ENCODE measurements around the gene ATXN7L3. TPM values are rescaled to one million over a fixed set of nuclear protein-coding genes. Genes with fewer than 3 reads are reported as not detected.
"Not testable (repeated sequence)": the region's sequence is repeated elsewhere in the genome, so short reads cannot be mapped to it uniquely, and the experiment has no call there.

ATXN7L3 gene
- total RNA-seq, 4 donors from 2014 or later = 4.6 to 98.4 (median 36.2) TPM

DNA sequence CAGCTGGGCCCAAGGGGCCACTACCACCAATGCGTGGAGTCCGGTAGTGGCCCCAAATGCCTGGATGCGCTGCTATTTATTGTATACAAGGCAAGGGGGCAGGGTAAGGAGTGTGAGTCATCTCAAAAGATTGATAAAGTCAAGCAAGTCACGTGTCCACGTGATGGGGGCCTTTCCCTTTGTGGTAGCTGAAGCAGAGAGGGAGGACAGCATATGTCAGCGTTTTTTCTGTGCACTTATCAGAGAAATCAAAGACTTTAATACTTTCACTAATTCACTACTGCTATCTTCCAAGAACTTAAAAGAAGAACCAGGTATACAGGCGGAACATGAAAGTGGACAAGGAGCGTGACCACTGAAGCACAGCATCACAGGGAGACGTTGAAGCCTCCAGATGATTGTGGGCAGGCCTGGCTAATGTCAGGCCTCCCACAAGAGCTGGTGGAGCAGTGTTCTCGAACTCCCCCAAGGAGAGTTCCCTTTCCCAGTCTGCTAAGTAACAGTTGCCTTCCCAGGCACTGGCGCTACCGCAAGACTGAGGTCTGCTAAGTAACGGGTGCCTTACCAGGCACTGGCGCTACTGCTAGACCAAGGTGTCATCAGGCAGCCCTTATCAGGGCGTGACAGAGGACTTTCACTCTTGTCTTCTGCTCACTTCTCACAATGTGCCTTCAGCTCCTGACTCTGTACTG is 40.0 kb downstream of the ATXN7L3 start:
- no peak for TF ChIP-seq POLR2A (IDR thresholded peaks at IDR 0.05)
- TF ChIP-seq, protein P1, sequence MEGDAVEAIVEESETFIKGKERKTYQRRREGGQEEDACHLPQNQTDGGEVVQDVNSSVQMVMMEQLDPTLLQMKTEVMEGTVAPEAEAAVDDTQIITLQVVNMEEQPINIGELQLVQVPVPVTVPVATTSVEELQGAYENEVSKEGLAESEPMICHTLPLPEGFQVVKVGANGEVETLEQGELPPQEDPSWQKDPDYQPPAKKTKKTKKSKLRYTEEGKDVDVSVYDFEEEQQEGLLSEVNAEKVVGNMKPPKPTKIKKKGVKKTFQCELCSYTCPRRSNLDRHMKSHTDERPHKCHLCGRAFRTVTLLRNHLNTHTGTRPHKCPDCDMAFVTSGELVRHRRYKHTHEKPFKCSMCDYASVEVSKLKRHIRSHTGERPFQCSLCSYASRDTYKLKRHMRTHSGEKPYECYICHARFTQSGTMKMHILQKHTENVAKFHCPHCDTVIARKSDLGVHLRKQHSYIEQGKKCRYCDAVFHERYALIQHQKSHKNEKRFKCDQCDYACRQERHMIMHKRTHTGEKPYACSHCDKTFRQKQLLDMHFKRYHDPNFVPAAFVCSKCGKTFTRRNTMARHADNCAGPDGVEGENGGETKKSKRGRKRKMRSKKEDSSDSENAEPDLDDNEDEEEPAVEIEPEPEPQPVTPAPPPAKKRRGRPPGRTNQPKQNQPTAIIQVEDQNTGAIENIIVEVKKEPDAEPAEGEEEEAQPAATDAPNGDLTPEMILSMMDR (IDR thresholded peaks at IDR 0.05) = no peak
- Histone ChIP-seq H3K4me1 (no peaks in the 10 kb centered on the region), H3K27me3 (no peaks in the 10 kb centered on the region), H3K9me3 (no peaks in the 10 kb centered on the region), H3K27ac (peak overlapping the region; percentile 36 to 69), H3K36me3 (no peaks in the 10 kb centered on the region), H3K4me3 (no peak overlapping the region)
- DNase-seq = peak in 1 of 2 donors; percentile 52
- intact Hi-C loops (cut with DNase I; ENCODE audit: low total_unique reads) = loop anchor here (10.0 kb wide), 1 partner anchor 365 kb away; no protein-coding TSS in a partner anchor

DNA sequence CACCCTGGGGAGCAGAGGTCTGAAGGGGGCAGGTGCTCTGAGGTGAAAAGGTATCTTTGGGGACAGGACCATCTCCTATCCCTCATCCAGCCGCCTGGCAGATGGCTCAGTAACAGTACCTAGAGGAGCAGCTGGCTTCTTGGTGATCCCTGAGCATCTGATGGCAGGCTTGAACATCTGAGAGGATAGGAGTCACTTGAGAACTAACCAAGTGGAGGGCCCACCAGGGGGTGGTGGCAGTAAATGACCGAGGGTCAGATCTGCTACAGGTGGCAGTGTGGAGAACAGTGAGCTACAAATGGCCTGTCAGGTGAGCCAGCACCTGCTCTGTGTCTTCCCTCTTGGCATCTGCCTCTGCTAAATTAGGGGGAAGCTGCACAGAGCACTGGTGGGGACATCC is 44.2 kb downstream of the ATXN7L3 start:
- H3K27ac ChIP-seq = no peak overlapping the region
- intact Hi-C loops (cut with DNase I; ENCODE audit: low total_unique reads) = loop anchor here (10.0 kb wide), 1 partner anchor 361 kb away; no protein-coding TSS in a partner anchor
- no peak for DNase-seq
- no peaks in the 10 kb centered on the region for H3K36me3 ChIP-seq
- TF ChIP-seq, protein P1 (IDR thresholded peaks at IDR 0.05) = no peak
- TF ChIP-seq POLR2A (IDR thresholded peaks at IDR 0.05) = no peak
- no peaks in the 10 kb centered on the region for H3K27me3 ChIP-seq
- no peaks in the 10 kb centered on the region for H3K4me1 ChIP-seq
- H3K9me3 ChIP-seq = no peaks in the 10 kb centered on the region
- no peak overlapping the region for H3K4me3 ChIP-seq

DNA sequence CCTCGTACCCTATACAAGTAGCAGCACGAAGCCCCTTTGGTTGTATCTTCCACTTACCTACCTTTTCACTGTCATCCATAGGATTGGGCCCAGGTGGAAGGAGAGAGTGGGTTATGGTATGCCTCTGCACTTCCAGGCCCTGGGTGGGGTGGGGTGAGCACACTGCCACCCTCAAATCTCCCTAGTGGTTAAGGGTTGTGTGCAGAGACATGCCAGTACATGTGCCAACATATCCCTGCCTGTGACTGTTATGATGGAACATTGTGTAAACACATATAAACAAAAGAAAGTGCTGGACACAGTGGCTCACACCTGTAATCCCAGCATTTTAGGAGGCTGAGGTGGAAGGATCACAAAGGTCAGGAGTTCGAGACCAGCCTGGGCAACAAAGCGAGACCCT is 46.8 kb downstream of the ATXN7L3 start:
- DNase-seq = no peak
- no peaks in the 10 kb centered on the region for H3K36me3 ChIP-seq
- TF ChIP-seq, protein P1 (IDR thresholded peaks at IDR 0.05) = no peak
- no peak for TF ChIP-seq POLR2A (IDR thresholded peaks at IDR 0.05)
- intact Hi-C loops (cut with DNase I; ENCODE audit: low total_unique reads) = loop anchor here (10.0 kb wide), 1 partner anchor 358 kb away; no protein-coding TSS in a partner anchor
- no peaks in the 10 kb centered on the region for H3K4me1 ChIP-seq
- H3K9me3 ChIP-seq = no peaks in the 10 kb centered on the region
- no peak overlapping the region for H3K4me3 ChIP-seq
- H3K27ac ChIP-seq = no peak overlapping the region
- H3K27me3 ChIP-seq = no peaks in the 10 kb centered on the region

DNA sequence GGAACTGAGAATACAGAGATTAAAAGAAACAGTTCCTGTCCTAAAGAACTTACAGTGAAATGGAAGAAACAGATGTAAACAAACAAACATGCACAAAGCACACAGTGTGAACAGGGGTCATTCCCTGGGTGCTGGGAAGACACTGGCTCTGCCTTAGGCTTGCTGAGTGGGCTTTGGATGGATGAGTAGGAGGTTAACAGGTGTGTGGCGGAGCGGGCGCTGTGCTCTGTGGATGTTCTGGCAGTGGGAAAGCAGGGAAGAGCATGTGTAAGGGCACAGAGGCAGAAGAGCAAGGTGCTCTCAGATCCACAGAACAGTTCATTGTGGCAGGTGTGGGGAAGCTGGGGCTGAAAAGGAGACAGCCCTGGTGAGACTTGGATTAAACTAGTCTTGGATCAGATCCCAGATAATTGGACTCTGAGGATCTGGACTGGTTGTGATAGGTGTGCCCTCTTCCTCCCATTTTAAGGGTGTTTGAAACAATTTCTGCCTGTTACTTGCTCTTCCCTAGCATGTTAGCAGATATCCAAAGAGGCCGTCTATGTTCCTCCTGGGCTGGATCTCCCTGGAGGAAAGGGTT is 49.8 kb downstream of the ATXN7L3 start:
- no peak overlapping the region for H3K4me3 ChIP-seq
- DNase-seq = no peak
- no peak for TF ChIP-seq POLR2A (IDR thresholded peaks at IDR 0.05)
- intact Hi-C loops (cut with DNase I; ENCODE audit: low total_unique reads) = loop anchor here (10.0 kb wide), 1 partner anchor 355 kb away; no protein-coding TSS in a partner anchor
- H3K9me3 ChIP-seq = no peaks in the 10 kb centered on the region
- no peak overlapping the region for H3K27ac ChIP-seq
- H3K36me3 ChIP-seq = no peaks in the 10 kb centered on the region
- H3K4me1 ChIP-seq = no peaks in the 10 kb centered on the region
- H3K27me3 ChIP-seq = no peaks in the 10 kb centered on the region

DNA sequence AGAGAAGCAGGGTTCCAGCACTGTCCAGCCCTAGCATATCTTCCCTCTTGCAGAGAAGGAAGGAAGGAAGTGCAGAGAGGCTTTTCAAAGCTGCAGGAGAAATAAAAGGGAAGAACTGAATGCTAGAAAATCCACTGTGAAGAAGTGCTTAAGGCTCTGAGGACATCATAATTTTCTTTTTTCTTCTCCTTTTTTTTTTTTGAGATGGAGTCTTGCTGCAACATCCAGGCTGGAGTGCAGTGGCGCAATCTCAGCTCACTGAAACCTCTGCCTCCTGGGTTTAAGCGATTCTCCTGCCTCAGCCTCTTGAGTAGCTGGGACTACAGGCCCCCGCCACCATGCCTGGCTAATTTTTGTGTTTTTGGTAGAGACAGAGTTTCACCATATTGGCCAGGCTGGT is 50.6 kb downstream of the ATXN7L3 start:
- H3K9me3 ChIP-seq; DNase-seq; H3K27me3 ChIP-seq; H3K4me3 ChIP-seq; H3K27ac ChIP-seq; H3K36me3 ChIP-seq; H3K4me1 ChIP-seq; intact Hi-C loops (cut with DNase I; ENCODE audit: low total_unique reads): not testable (repeated sequence)

DNA sequence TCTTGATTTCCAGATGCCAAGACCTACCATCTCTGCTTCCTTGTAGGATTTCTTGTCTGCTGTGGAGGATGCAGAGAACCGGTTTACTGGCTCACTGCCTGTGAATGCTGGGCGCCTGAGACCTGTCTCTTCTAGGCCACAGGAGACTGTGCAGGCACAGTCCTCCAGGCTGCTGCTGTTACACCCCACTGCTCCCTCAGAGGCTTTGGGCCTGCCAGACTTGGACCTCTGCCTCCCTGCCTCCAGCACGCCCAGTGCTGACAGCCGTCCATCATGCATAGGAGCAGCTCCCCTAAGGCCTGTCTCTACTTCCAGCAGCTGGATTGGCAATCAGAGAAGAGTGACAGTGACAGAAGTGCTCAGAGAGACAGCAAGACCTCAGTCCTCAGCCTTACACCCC is 51.9 kb downstream of the ATXN7L3 start:
- H3K4me3 ChIP-seq = no peak overlapping the region
- no peak for TF ChIP-seq POLR2A (IDR thresholded peaks at IDR 0.05)
- TF ChIP-seq, protein P1 (IDR thresholded peaks at IDR 0.05) = no peak
- no peaks in the 10 kb centered on the region for H3K4me1 ChIP-seq
- no peak overlapping the region for H3K27ac ChIP-seq
- no peaks in the 10 kb centered on the region for H3K9me3 ChIP-seq
- no peaks in the 10 kb centered on the region for H3K36me3 ChIP-seq
- no peaks in the 10 kb centered on the region for H3K27me3 ChIP-seq
- intact Hi-C loops (cut with DNase I; ENCODE audit: low total_unique reads) = no loop called here
- no peak for DNase-seq

All from uterus (tissue), 4 donors.